ENCODE data around the gene INHBE.

The INHBE gene

GRCh38 chr12:57475271-57476161, 20.4 kb downstream of the INHBE start:
- Mint-ChIP-seq H3K9me3 (no peaks in the 10 kb centered on the region), H3K4me3 (peak overlapping the region; percentile 80 to 97), H3K4me1 (peaks cover 86% of the 10 kb centered on the region), H3K27ac (no peak overlapping the region), H3K27me3 (no peaks in the 10 kb centered on the region)
- ATAC-seq (no peak), DNase-seq (no peak)

GRCh38 chr12:57476162-57476992, 21.3 kb downstream of the INHBE start:
- H3K27me3 Mint-ChIP-seq: no peaks in the 10 kb centered on the region
- H3K9me3 Mint-ChIP-seq: no peaks in the 10 kb centered on the region
- H3K27ac Mint-ChIP-seq: peak overlapping the region; percentile 97 to 100
- ATAC-seq (peak; percentile 70), DNase-seq (peak; percentile 73 to 90)
- H3K4me1 Mint-ChIP-seq: peaks cover 89% of the 10 kb centered on the region
- peak overlapping the region; percentile 80 to 97 for H3K4me3 Mint-ChIP-seq

GRCh38 chr12:57476993-57477709, 22.0 kb downstream of the INHBE start:
- DNase-seq: no peak
- no peak for ATAC-seq

GRCh38 chr12:57477710-57478681, 22.9 kb downstream of the INHBE start:
- DNase-seq (peak; percentile 43 to 57), ATAC-seq (peak; percentile 61)
- no peaks in the 10 kb centered on the region for H3K27me3 Mint-ChIP-seq
- peak overlapping the region; percentile 96 to 100 for H3K27ac Mint-ChIP-seq
- H3K9me3 Mint-ChIP-seq: no peaks in the 10 kb centered on the region
- peaks cover 82% of the 10 kb centered on the region for H3K4me1 Mint-ChIP-seq
- H3K4me3 Mint-ChIP-seq: peak overlapping the region; percentile 80 to 97

More at GRCh38 chr12:57476993-57477709, 22.0 kb downstream of the INHBE start:
- H3K4me1 Mint-ChIP-seq: peaks cover 88% of the 10 kb centered on the region
- H3K27me3 Mint-ChIP-seq: no peaks in the 10 kb centered on the region
- no peaks in the 10 kb centered on the region for H3K9me3 Mint-ChIP-seq
- H3K27ac Mint-ChIP-seq: peak overlapping the region; percentile 97 to 100
- peak overlapping the region; percentile 80 to 97 for H3K4me3 Mint-ChIP-seq

GRCh38 chr12:57479043-57479375, 23.9 kb downstream of the INHBE start:
- peak overlapping the region; percentile 96 to 100 for H3K27ac Mint-ChIP-seq
- no peaks in the 10 kb centered on the region for H3K27me3 Mint-ChIP-seq
- ATAC-seq (no peak), DNase-seq (no peak)
- peak overlapping the region; percentile 80 to 97 for H3K4me3 Mint-ChIP-seq
- peaks cover 78% of the 10 kb centered on the region for H3K4me1 Mint-ChIP-seq
- H3K9me3 Mint-ChIP-seq: no peaks in the 10 kb centered on the region

GRCh38 chr12:57479376-57480115, 24.4 kb downstream of the INHBE start, which contains the start of gene ARHGAP9:
Gene ARHGAP9 (minus strand): TSS chr12:57479866. CDS start chr12:57479406, 460 bp downstream.
- Mint-ChIP-seq H3K27me3 (no peaks in the 10 kb centered on the region), H3K4me1 (peaks cover 73% of the 10 kb centered on the region), H3K4me3 (peak within 1 kb of the TSS; percentile 80 to 97), H3K9me3 (no peaks in the 10 kb centered on the region), H3K27ac (peak within 1 kb of the TSS; percentile 96 to 100)
- DNase-seq (peak; percentile 54 to 74), ATAC-seq (peak; percentile 71)

- H3K4me1 Mint-ChIP-seq: peaks cover 51% of the 10 kb centered on the region
- DNase-seq (no peak), ATAC-seq (no peak)
- H3K27ac Mint-ChIP-seq: peak overlapping the region; percentile 48 to 89
- H3K9me3 Mint-ChIP-seq: no peaks in the 10 kb centered on the region
- H3K4me3 Mint-ChIP-seq: peak overlapping the region; percentile 24 to 29
- no peaks in the 10 kb centered on the region for H3K27me3 Mint-ChIP-seq
These were observed 26.6 kb downstream of the INHBE start for GRCh38 chr12:57481671-57482070.

GRCh38 chr12:57483466-57483865, 28.4 kb downstream of the INHBE start:
- peaks cover 54% of the 10 kb centered on the region for H3K4me1 Mint-ChIP-seq
- H3K9me3 Mint-ChIP-seq: no peaks in the 10 kb centered on the region
- no peaks in the 10 kb centered on the region for H3K27me3 Mint-ChIP-seq
- no peak for ATAC-seq
- peak overlapping the region in 1 of 2 donors; percentile 2 for H3K27ac Mint-ChIP-seq
- H3K4me3 Mint-ChIP-seq: no peak overlapping the region
- no peak for DNase-seq

- Mint-ChIP-seq H3K27me3 (no peaks in the 10 kb centered on the region), H3K4me1 (peaks cover 51% of the 10 kb centered on the region), H3K27ac (peak overlapping the region in 1 of 2 donors; percentile 9), H3K9me3 (no peaks in the 10 kb centered on the region), H3K4me3 (no peak overlapping the region)
- ATAC-seq (no peak), DNase-seq (no peak)
These were observed 30.6 kb downstream of the INHBE start for GRCh38 chr12:57485695-57486094.

GRCh38 chr12:57487055-57487596, 32.0 kb downstream of the INHBE start:
- Mint-ChIP-seq H3K4me3 (peak overlapping the region; percentile 84 to 99), H3K27ac (peak overlapping the region in 1 of 2 donors; percentile 99), H3K4me1 (peaks cover 51% of the 10 kb centered on the region), H3K27me3 (no peaks in the 10 kb centered on the region), H3K9me3 (no peaks in the 10 kb centered on the region)
- DNase-seq: no peak
- no peak for ATAC-seq

GRCh38 chr12:57487597-57488401, 32.7 kb downstream of the INHBE start, which contains the start of gene MARS1:
Gene MARS1 (plus strand): TSS chr12:57488068. CDS start chr12:57488091, 23 bp downstream.
- H3K27me3 Mint-ChIP-seq: no peaks in the 10 kb centered on the region
- H3K27ac Mint-ChIP-seq: peak within 1 kb of the TSS; percentile 99 to 100
- ATAC-seq (peak; percentile 98), DNase-seq (peak; percentile 90 to 95)
- H3K4me3 Mint-ChIP-seq: peak within 1 kb of the TSS; percentile 84 to 99
- no peaks in the 10 kb centered on the region for H3K9me3 Mint-ChIP-seq
- H3K4me1 Mint-ChIP-seq: peaks cover 57% of the 10 kb centered on the region

- Mint-ChIP-seq H3K4me3 (peak overlapping the region; percentile 84 to 99), H3K27ac (peak overlapping the region; percentile 99 to 100), H3K27me3 (no peaks in the 10 kb centered on the region), H3K9me3 (no peaks in the 10 kb centered on the region), H3K4me1 (peaks cover 52% of the 10 kb centered on the region)
- no peak for ATAC-seq
- DNase-seq: no peak
These were observed 33.5 kb downstream of the INHBE start for GRCh38 chr12:57488402-57489156.
